HG03442 (cell line): Measurements from ENCODE around the gene LRMDA.

ENCODE experiments used
- ATAC-seq: cut with Tn5 transposase; IDR thresholded peaks from one replicate; pipeline ENCODE4 v1.9.1; 2021; ENCODE audit warnings: mild to moderate bottlenecking, moderate library complexity; ENCODE audit not compliant: unreplicated experiment

The LRMDA gene

GRCh38 chr10:75633568-75633967 lies 202.1 kb downstream of the LRMDA start:
- no peak for ATAC-seq

GRCh38 chr10:75634947-75635346 lies 203.5 kb downstream of the LRMDA start:
- ATAC-seq = no peak

DNA sequence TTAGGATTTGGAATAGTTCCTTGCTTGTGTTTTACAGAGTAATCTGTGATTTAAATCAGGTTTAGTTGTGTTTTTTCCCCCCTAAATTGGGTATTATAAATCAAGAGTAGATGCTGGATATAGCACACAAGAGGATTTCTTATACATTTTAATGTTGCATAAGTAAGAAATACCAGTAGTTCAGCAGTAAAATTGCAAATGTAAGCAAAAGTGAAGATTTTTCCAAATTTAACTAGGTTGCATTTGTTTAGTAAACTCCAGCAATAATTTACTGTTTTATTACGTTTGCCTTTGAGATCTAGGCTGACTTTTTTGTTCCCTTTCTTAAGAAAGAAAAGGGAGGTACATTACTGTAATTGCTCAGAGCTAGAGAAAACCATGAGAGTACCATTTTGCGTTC lies 207.3 kb downstream of the LRMDA start:
- no peak for ATAC-seq

GRCh38 chr10:75639736-75640135 lies 208.3 kb downstream of the LRMDA start:
- no peak for ATAC-seq

- ATAC-seq = no peak
These were observed 209.0 kb downstream of the LRMDA start for GRCh38 chr10:75640381-75640780.

- ATAC-seq = no peak
These were observed 209.4 kb downstream of the LRMDA start for GRCh38 chr10:75640803-75641202.

- ATAC-seq = no peak
These were observed 212.0 kb downstream of the LRMDA start for GRCh38 chr10:75643405-75643804.

- ATAC-seq = no peak
These were observed 212.7 kb downstream of the LRMDA start for GRCh38 chr10:75643944-75644692.

GRCh38 chr10:75645704-75646103 lies 214.3 kb downstream of the LRMDA start:
- ATAC-seq = no peak

GRCh38 chr10:75646218-75646915 lies 214.9 kb downstream of the LRMDA start:
- no peak for ATAC-seq

- ATAC-seq = no peak
These were observed 215.5 kb downstream of the LRMDA start for GRCh38 chr10:75646916-75647315.

DNA sequence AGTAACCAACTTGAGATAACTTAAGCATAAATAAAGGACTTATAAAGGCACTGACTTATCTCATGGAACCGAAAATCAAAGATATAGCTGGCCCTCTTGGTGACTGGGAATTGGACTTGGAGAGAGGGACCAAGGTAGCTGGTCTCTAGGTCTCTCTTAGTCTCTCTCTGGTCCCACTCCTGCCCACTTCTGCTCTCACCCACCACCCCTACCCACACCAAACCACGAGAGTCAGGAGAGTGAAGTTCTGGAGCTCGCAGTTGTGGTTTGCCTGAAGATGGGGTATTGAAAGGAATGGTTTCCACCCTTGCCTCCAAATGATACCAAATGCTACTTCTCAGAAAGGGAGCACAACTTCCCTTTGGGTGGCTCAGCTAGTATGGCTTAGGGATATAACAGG lies 216.3 kb downstream of the LRMDA start:
- no peak for ATAC-seq

GRCh38 chr10:75648351-75648750 lies 216.9 kb downstream of the LRMDA start:
- ATAC-seq = no peak

DNA sequence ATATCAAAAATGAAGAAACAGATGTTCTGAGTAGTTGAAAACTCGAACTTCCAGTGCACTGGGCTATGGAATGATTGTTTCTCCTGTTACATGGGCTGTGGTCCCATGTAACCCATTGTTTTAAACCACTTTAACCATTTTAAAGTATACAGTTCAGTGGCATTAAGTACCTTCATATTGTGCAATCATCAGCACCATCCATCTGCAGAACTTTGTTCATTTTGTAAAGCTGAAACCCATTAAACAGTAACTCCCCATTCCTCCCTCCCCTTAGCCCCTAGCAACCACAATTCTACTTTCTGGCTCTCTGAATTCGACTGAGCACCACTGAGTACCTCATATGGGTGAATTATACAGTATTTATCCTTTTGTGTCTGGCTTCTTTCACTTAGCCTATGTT lies 217.4 kb downstream of the LRMDA start:
- ATAC-seq = no peak

- no peak for ATAC-seq
These were observed 218.0 kb downstream of the LRMDA start for GRCh38 chr10:75649466-75649865.

DNA sequence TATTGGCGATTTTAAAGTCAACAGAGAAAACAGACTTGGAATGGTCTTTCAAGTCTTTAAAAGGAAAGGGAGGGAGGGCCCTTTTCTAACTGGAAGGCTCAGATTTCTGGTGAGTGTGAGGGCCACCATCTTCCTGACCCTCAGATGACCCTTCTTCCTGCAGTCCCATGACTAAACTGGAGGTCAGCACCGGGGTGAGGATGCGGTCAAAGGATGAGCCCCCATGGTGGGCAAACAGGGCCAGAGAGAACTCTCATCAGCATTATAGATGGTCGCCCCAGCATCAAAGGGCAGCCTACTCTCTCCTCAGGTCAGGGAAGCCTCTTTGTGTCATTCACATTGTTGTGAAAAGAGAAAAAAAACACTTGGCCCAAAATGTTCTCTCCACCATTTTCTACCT lies 219.2 kb downstream of the LRMDA start:
- no peak for ATAC-seq

DNA sequence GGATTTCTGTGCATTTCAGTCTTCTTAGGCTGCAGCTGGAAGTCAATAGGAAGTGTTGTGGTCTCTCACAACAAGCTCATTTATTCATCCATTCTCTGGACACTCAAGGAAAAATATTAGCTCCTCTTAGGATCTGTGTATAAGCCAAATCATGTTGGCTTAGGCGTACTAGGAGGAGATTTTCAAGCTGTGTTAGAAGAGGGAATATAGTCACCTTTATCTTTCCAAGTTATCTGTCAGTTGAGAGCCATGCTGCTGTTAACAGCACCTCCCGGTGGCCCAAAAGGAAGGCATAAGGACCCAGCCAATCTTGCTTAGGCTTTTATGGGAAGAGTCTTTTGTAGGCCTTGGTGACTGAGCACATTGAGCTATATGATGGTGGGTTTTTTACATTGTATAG lies 220.0 kb downstream of the LRMDA start:
- no peak for ATAC-seq

DNA sequence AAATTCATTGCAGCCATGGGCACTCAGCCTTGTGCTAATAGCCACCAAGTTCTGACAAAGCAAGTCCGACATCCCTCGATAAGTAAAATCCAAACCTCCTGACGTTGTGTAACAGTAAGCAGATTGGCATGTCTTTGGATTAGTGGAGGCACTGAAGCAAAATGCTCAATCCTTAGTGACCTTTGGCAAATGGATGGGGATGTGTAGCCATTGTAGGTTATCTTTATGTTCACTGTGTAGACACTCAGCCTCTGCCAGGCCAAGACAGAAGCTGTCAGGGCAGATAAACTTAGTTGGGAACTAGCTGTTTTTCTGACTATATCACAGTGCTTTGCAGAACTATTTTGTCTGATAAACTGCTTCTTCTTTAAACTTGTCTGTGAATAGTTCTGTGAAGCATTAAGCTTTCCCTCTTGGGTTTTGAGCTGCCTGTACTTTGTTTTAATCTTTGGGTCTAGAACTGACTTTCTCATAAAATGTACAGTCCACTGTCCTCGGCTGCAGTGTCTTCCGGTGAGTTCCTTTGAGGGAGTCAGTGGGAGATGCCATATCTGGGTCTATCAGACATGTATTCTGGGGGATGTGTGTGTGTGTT lies 220.8 kb downstream of the LRMDA start:
- no peak for ATAC-seq

- no peak for ATAC-seq
These were observed 222.3 kb downstream of the LRMDA start for GRCh38 chr10:75653761-75654160.

GRCh38 chr10:75654171-75654771 lies 222.8 kb downstream of the LRMDA start:
- no peak for ATAC-seq

DNA sequence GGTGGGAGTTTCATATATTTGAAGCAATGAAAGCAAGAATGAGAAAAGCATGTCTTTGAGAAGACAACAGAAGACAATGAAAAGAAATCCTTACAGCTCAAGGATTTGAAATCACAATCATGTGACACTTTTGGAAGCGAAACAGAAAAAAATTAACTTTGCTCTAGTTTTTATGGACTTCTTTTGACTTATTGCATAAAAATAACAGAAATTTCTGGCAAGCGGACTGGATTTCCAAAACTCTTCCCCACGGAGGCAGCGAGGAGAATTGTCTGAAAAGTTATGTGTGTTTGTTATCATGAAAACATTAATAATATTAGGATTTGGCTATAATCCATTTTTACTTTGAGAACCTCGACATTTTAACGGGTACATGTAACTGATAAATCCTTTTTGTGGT lies 223.3 kb downstream of the LRMDA start:
- no peak for ATAC-seq
